Activated CD8-positive, alpha-beta T cell treated with anti-CD3 and anti-CD28 coated beads for 36 hours (primary cell): ENCODE data around the gene GET3. TPM values are rescaled to one million over a fixed set of nuclear protein-coding genes. Genes with fewer than 3 reads are reported as not detected.
"Not testable (repeated sequence)": the region's sequence is repeated elsewhere in the genome, so short reads cannot be mapped to it uniquely, and the experiment has no call there.

Source experiments
- ATAC-seq: fragments of 200-7000 bp; cut with Tn5 transposase; one replicate; pipeline ENCODE4 v1.10.0; 2021; ENCODE audit warnings: mild to moderate bottlenecking, moderate library complexity
- CTCF ChIA-PET: fragments of 350-600 bp; sonication (Branson Sonifier 250); formaldehyde crosslinking; loops from one replicate; lab custom pipeline; 2021; ENCODE audit warnings: antibody characterized with exemption; lab: Charles Lee
- POLR2A ChIA-PET: fragments of 350-600 bp; sonication (Branson Sonifier 250); formaldehyde crosslinking; loops from one replicate; lab custom pipeline; 2021; ENCODE audit warnings: antibody characterized with exemption; lab: Charles Lee
- DNase-seq: peaks from one replicate; pipeline ENCODE4 v3.0.0-alpha.2; 2020
- H3K27ac Mint-ChIP-seq: one replicate; pipeline ENCODE4 v1.8.0; 2021; ENCODE audit warnings: mild to moderate bottlenecking, mixed read lengths
- H3K27me3 Mint-ChIP-seq: one replicate; pipeline ENCODE4 v1.8.0; 2021; ENCODE audit warnings: mixed read lengths
- H3K36me3 Mint-ChIP-seq: one replicate; pipeline ENCODE4 v1.8.0; 2021; ENCODE audit warnings: low read depth, mixed read lengths
- H3K4me1 Mint-ChIP-seq: one replicate; pipeline ENCODE4 v1.8.0; 2021; ENCODE audit warnings: low read depth, mixed read lengths
- H3K4me3 Mint-ChIP-seq: one replicate; pipeline ENCODE4 v1.8.0; 2021; ENCODE audit warnings: mild to moderate bottlenecking, moderate library complexity, mixed read lengths
- H3K9me3 Mint-ChIP-seq: one replicate; pipeline ENCODE4 v1.8.0; 2021; ENCODE audit warnings: mixed read lengths
- intact Hi-C: fragments of 100-400 bp; cut with micrococcal nuclease; formaldehyde crosslinking; loops from one replicate; pipeline ENCODE4 v1.10.0; 2022
- total RNA-seq, 2 experiments: library from RNA; stranded (reverse); gene quantifications; one replicate each; pipeline ENCODE4 v1.2.3, GENCODE V29; 2021
- TF ChIP-seq, protein P1 (sequence below): fragments of 200-600 bp; IDR thresholded peaks from one replicate; pipeline ENCODE4 v1.8.0; 2022; ENCODE audit warnings: antibody characterized with exemption, mild to moderate bottlenecking

GET3 gene
- total RNA-seq, 2 experiments from 2014 or later: 50.7 to 52.2 TPM

DNA sequence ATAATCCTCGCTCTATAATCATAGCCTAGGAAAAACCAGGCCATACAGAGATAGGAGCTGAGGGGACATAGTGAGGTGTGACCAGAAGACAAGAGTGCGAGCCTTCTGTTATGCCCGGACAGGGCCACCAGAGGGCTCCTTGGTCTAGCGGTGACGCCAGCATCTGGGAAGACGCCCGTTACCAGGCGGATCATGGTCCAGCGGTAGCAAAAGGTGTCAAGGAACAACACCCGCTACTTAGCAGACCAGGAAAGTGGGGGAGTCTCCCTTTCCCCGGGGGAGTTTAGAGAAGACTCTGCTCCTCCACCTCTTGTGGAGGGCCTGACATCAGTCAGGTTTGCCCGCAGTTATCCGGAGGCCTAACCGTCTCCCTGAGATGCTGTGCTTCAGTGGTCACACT lies 25.2 kb upstream of the GET3 start:
- ATAC-seq, CTCF ChIA-PET, H3K9me3 Mint-ChIP-seq, H3K4me1 Mint-ChIP-seq, H3K27me3 Mint-ChIP-seq, H3K27ac Mint-ChIP-seq, DNase-seq, H3K4me3 Mint-ChIP-seq, intact Hi-C loops: not testable (repeated sequence)
- H3K36me3 Mint-ChIP-seq: peaks cover 45% of the 10 kb centered on the region
- TF ChIP-seq, protein P1, sequence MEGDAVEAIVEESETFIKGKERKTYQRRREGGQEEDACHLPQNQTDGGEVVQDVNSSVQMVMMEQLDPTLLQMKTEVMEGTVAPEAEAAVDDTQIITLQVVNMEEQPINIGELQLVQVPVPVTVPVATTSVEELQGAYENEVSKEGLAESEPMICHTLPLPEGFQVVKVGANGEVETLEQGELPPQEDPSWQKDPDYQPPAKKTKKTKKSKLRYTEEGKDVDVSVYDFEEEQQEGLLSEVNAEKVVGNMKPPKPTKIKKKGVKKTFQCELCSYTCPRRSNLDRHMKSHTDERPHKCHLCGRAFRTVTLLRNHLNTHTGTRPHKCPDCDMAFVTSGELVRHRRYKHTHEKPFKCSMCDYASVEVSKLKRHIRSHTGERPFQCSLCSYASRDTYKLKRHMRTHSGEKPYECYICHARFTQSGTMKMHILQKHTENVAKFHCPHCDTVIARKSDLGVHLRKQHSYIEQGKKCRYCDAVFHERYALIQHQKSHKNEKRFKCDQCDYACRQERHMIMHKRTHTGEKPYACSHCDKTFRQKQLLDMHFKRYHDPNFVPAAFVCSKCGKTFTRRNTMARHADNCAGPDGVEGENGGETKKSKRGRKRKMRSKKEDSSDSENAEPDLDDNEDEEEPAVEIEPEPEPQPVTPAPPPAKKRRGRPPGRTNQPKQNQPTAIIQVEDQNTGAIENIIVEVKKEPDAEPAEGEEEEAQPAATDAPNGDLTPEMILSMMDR: peak; percentile 29
- POLR2A ChIA-PET: interaction anchor here (1.1 kb wide), 1 partner anchor 9 kb away, joined by 4 read pairs; no protein-coding TSS in a partner anchor

DNA sequence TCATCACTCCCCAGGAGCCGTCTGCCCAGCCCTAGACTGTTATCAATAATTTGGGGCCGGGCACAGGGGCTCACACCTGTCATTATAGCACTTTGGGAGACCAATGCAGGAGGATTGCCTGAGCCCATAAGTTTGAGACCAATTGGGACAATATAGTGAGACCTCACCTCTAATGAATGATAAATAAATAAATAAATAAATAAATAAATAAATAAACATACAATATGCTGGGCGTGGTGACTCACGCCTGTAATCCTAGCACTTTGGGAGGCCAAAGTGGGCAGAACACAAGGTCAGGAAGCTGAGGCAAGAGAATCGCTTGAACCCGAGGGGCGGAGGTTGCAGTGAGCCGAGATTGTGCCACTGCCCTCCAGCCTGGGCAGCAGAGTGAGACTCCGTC lies 24.0 kb upstream of the GET3 start:
- H3K27ac Mint-ChIP-seq, ATAC-seq, DNase-seq, H3K4me1 Mint-ChIP-seq, H3K9me3 Mint-ChIP-seq, H3K27me3 Mint-ChIP-seq, H3K4me3 Mint-ChIP-seq, intact Hi-C loops: not testable (repeated sequence)
- H3K36me3 Mint-ChIP-seq: peaks cover 43% of the 10 kb centered on the region
- ChIA-PET CTCF (interaction anchor here (1.3 to 2.0 kb wide), 4 partner anchors 10 to 83 kb away, joined by 3 to 6 read pairs (median 5); partner anchors contain the start of gene TNPO2), POLR2A (interaction anchor here (1.5 to 3.7 kb wide), 3 partner anchors 10 to 17 kb away, joined by 4 to 15 read pairs (median 10); partner anchors contain the start of genes FBXW9 and TNPO2)

DNA sequence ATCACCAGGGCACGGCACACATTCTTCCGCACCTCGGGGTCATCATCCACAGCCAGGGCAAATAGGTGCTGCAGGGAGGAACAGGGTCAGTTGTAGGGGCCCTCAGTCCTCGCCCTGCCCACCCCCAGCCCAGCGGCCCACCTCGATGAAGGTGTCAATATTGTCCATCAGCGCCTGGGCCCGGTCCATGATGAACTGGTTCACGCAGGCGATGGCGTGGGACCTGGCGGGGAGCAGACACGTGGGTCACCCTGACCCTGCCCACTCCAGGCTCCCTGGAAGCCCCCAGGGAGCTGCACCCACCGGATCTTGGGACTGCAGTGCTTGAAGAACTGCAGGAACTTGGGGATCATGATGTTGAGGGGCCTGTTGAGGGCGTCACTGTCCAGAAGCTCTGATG lies 22.2 kb upstream of the GET3 start:
- ChIA-PET CTCF (no interaction called here), POLR2A (interaction anchor here (1.0 to 3.7 kb wide), 4 partner anchors 11 to 19 kb away, joined by 3 to 15 read pairs (median 6); partner anchors contain the start of gene FBXW9)
- intact Hi-C loops: no loop called here
- H3K4me3 Mint-ChIP-seq: no peak overlapping the region
- H3K36me3 Mint-ChIP-seq: peaks cover 50% of the 10 kb centered on the region
- no peak for ATAC-seq
- H3K27ac Mint-ChIP-seq: no peak overlapping the region
- peaks cover 15% of the 10 kb centered on the region for H3K4me1 Mint-ChIP-seq
- DNase-seq: no peak
- no peaks in the 10 kb centered on the region for H3K9me3 Mint-ChIP-seq
- H3K27me3 Mint-ChIP-seq: no peaks in the 10 kb centered on the region
- TF ChIP-seq, protein P1: no peak

GRCh38 chr19:12715929-12716328 lies 21.4 kb upstream of the GET3 start:
- intact Hi-C loops: no loop called here
- H3K36me3 Mint-ChIP-seq: peaks cover 51% of the 10 kb centered on the region
- ChIA-PET POLR2A (interaction anchor here (0.6 to 3.7 kb wide), 4 partner anchors 12 to 50 kb away, joined by 3 to 15 read pairs (median 4); partner anchors contain the start of gene FBXW9), CTCF (interaction anchor here (1.1 to 2.9 kb wide), 3 partner anchors 42 to 50 kb away, joined by 5 to 18 read pairs (median 11); no protein-coding TSS in a partner anchor)
- H3K4me3 Mint-ChIP-seq: no peak overlapping the region
- ATAC-seq: no peak
- H3K9me3 Mint-ChIP-seq: no peaks in the 10 kb centered on the region
- no peak overlapping the region for H3K27ac Mint-ChIP-seq
- TF ChIP-seq, protein P1: no peak
- no peaks in the 10 kb centered on the region for H3K27me3 Mint-ChIP-seq
- peaks cover 19% of the 10 kb centered on the region for H3K4me1 Mint-ChIP-seq
- DNase-seq: no peak

- TF ChIP-seq, protein P1: no peak
- Mint-ChIP-seq H3K27ac (peak overlapping the region; percentile 65), H3K9me3 (no peaks in the 10 kb centered on the region), H3K4me3 (peak overlapping the region; percentile 96), H3K36me3 (peaks cover 49% of the 10 kb centered on the region), H3K27me3 (no peaks in the 10 kb centered on the region), H3K4me1 (peaks cover 30% of the 10 kb centered on the region)
- POLR2A ChIA-PET: interaction anchor here (0.7 to 9.0 kb wide), 6 partner anchors 11 to 72 kb away, joined by 3 to 160 read pairs (median 10); partner anchors contain the start of genes FBXW9, GET3 and TRIR
- no peak for ATAC-seq
- DNase-seq: no peak
- intact Hi-C loops: no loop called here
- CTCF ChIA-PET: interaction anchor here (0.7 to 5.5 kb wide), 5 partner anchors 38 to 199 kb away, joined by 3 to 24 read pairs (median 3); partner anchors contain the start of gene SYCE2
These were observed 17.0 kb upstream of the GET3 start for GRCh38 chr19:12720296-12720695.
